Measurements from ENCODE around the gene TRAPPC5.
A peak's percentile ranks its signal among the peaks of the same experiment; 100 is the strongest.

Gene TRAPPC5

GRCh38 chr19:7680606-7681339 is at the start of gene TRAPPC5:
TSS of gene TRAPPC5 (plus strand) at chr19:7680833. CDS start at chr19:7682254, 1,421 bp downstream.
- Histone ChIP-seq H3K4me3 (replicated peaks; ENCODE audit: low read depth, low read length) (peak within 1 kb of the TSS; percentile 94), H3K36me3 (ENCODE audit: control insufficient read depth, insufficient read depth, low read length) (peaks cover 8% of the 10 kb centered on the region), H3K27me3 (replicated peaks; ENCODE audit: control insufficient read depth, insufficient read depth, low read length) (no peaks in the 10 kb centered on the region)
- peak; percentile 33 for TF ChIP-seq CTCF (IDR thresholded peaks at IDR 0.05; ENCODE audit: insufficient read depth, low read length, poor library complexity, severe bottlenecking)
- DNase-seq (ENCODE audit: extremely low read depth, insufficient read length): peak; percentile 87

- TF ChIP-seq CTCF (IDR thresholded peaks at IDR 0.05; ENCODE audit: insufficient read depth, low read length, poor library complexity, severe bottlenecking): no peak
- Histone ChIP-seq H3K36me3 (ENCODE audit: control insufficient read depth, insufficient read depth, low read length) (peaks cover 3% of the 10 kb centered on the region), H3K27me3 (replicated peaks; ENCODE audit: control insufficient read depth, insufficient read depth, low read length) (no peaks in the 10 kb centered on the region), H3K4me3 (replicated peaks; ENCODE audit: low read depth, low read length) (no peak overlapping the region)
- DNase-seq (ENCODE audit: extremely low read depth, insufficient read length): no peak
Measured at GRCh38 chr19:7631577-7631976, 49.1 kb upstream of the TRAPPC5 start.

- no peak for TF ChIP-seq CTCF (IDR thresholded peaks at IDR 0.05; ENCODE audit: insufficient read depth, low read length, poor library complexity, severe bottlenecking)
- no peak for DNase-seq (ENCODE audit: extremely low read depth, insufficient read length)
- Histone ChIP-seq H3K27me3 (replicated peaks; ENCODE audit: control insufficient read depth, insufficient read depth, low read length) (no peaks in the 10 kb centered on the region), H3K36me3 (ENCODE audit: control insufficient read depth, insufficient read depth, low read length) (peaks cover 2% of the 10 kb centered on the region; the same call in 1 of the 2 replicates), H3K4me3 (replicated peaks; ENCODE audit: low read depth, low read length) (no peak overlapping the region)
Measured at GRCh38 chr19:7632340-7633203, 48.1 kb upstream of the TRAPPC5 start.

GRCh38 chr19:7633698-7634097 is 46.9 kb upstream of the TRAPPC5 start, which contains the start of gene PCP2:
TSS of gene PCP2 (minus strand) at chr19:7633719. CDS start at chr19:7633457, 262 bp downstream.
- Histone ChIP-seq H3K36me3 (ENCODE audit: control insufficient read depth, insufficient read depth, low read length) (peaks cover 1% of the 10 kb centered on the region; the same call in 1 of the 2 replicates), H3K27me3 (replicated peaks; ENCODE audit: control insufficient read depth, insufficient read depth, low read length) (no peaks in the 10 kb centered on the region), H3K4me3 (replicated peaks; ENCODE audit: low read depth, low read length) (no peak within 1 kb of the TSS)
- TF ChIP-seq CTCF (IDR thresholded peaks at IDR 0.05; ENCODE audit: insufficient read depth, low read length, poor library complexity, severe bottlenecking): no peak
- no peak for DNase-seq (ENCODE audit: extremely low read depth, insufficient read length)

- Histone ChIP-seq H3K27me3 (replicated peaks; ENCODE audit: control insufficient read depth, insufficient read depth, low read length) (no peaks in the 10 kb centered on the region), H3K4me3 (replicated peaks; ENCODE audit: low read depth, low read length) (no peak overlapping the region), H3K36me3 (ENCODE audit: control insufficient read depth, insufficient read depth, low read length) (peaks cover 4% of the 10 kb centered on the region)
- no peak for DNase-seq (ENCODE audit: extremely low read depth, insufficient read length)
- no peak for TF ChIP-seq CTCF (IDR thresholded peaks at IDR 0.05; ENCODE audit: insufficient read depth, low read length, poor library complexity, severe bottlenecking)
Measured at GRCh38 chr19:7635670-7636069, 45.0 kb upstream of the TRAPPC5 start.
